ENCODE data around the gene MAGEB6B.
"Not testable (repeated sequence)": the region's sequence is repeated elsewhere in the genome, so short reads cannot be mapped to it uniquely, and the experiment has no call there.

Gene MAGEB6B

GRCh38 chrX:26160301-26160700 is at the start of gene MAGEB6B:
Gene MAGEB6B, plus strand, starts transcription at chrX:26160601. Its CDS starts 0 bp downstream, at chrX:26160601.
- DNase-seq = no peak

- DNase-seq = no peak
Measured at GRCh38 chrX:26138274-26138673, 22.1 kb upstream of the MAGEB6B start, which contains the start of gene MAGEB18. Gene MAGEB18, plus strand, starts transcription at chrX:26138343. Its CDS starts 643 bp downstream, at chrX:26138986.

GRCh38 chrX:26146024-26146423 is 14.4 kb upstream of the MAGEB6B start:
- DNase-seq = no peak

GRCh38 chrX:26192204-26192603 is 31.8 kb downstream of the MAGEB6B start, which contains the start of gene MAGEB6:
Gene MAGEB6, plus strand, starts transcription at chrX:26192440. Its CDS starts 1,407 bp downstream, at chrX:26193847.
- DNase-seq = no peak

GRCh38 chrX:26203561-26203960 is 43.2 kb downstream of the MAGEB6B start:
- no peak for DNase-seq

GRCh38 chrX:26204717-26205116 is 44.3 kb downstream of the MAGEB6B start:
- not testable (repeated sequence) for DNase-seq

GRCh38 chrX:26208012-26208411 is 47.6 kb downstream of the MAGEB6B start:
- DNase-seq = no peak

All from midbrain (tissue), 1 donor.